GM21423 (cell line): Measurements from ENCODE around the gene GUCY2D.
"Not testable (repeated sequence)": the region's sequence is repeated elsewhere in the genome, so short reads cannot be mapped to it uniquely, and the experiment has no call there.

Experiments
- ATAC-seq: cut with Tn5 transposase; IDR thresholded peaks from one replicate; pipeline ENCODE4 v1.9.1; 2021; ENCODE audit warnings: mild to moderate bottlenecking, moderate library complexity; ENCODE audit not compliant: unreplicated experiment

The GUCY2D gene

GRCh38 chr17:8001976-8002720 lies at the start of gene GUCY2D:
Gene GUCY2D, plus strand, starts transcription at chr17:8002615. Its CDS starts 433 bp downstream, at chr17:8003048.
- ATAC-seq, result no peak

- ATAC-seq, result not testable (repeated sequence)
Measured at GRCh38 chr17:7953266-7953665, 49.1 kb upstream of the GUCY2D start.

DNA sequence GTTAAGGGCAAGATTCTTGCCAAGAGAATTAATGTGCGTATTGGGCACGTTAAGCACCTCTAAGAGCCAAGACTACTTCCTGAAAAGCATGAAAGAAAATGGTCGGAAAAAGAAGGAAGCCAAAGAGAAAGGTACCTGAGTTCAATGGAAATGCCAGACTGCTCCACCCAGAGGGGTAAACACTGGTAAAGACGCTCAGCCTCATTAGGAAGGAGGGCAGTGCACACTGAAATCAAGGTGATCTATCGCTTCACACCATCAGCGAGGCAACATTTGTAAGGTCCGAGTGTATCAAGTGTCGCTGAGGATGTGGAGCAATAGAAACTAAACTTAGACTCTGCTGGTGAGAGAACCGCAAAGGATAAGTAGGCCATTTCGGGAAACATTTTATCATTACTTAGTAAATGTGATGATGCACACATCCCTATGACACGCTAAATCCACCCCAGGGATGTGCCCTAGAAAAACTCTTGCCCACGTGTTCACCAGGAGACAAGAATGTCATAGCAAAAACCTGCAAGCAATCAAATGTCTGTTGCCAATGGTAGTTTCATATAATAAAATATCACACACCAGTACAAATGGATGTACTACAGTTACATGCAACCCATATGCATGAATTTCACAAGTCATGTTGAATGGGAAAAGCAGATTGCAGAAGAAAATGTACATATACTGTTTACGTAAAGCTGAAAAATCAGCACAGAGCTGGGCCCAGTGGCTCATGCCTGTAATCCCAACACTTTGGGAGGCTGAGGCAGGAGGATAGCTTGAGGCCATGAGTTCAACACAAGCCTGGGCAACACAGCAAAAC lies 46.8 kb upstream of the GUCY2D start:
- ATAC-seq, result no peak

DNA sequence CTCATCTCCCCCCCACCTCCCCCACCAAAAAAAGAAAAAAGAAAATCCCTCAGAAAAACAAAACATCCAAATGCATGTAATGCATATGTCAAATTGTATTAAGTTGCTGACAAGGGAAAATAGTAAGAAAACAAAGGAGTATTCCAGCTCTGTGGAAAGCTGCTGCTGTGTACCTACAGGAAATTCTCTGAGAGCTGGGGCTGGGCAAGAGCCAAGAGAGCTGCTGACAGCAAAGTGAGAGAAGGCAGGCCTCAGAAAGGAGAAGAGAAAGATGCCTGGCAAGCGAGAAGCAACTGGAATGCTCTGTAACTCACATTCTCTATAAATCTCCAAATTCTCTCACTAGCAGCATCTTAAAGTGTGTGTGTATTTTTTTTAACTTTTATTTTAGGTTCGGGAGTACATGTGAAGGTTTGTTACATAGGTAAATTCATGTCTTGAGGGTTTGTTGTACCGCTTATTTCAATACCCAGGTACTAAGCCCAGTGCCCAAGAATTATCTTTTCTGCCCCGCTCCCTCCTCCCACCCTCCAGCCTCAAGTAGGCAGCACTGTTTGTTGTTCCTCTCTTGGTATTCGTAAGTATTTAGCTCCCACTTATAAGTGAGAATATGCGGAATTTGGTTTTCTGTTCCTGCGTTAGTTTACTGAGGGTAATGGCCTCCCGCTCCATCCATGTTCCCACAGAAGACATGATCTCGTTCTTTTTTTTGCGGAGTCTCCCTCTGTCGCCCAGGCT lies 46.0 kb upstream of the GUCY2D start:
- no peak for ATAC-seq

DNA sequence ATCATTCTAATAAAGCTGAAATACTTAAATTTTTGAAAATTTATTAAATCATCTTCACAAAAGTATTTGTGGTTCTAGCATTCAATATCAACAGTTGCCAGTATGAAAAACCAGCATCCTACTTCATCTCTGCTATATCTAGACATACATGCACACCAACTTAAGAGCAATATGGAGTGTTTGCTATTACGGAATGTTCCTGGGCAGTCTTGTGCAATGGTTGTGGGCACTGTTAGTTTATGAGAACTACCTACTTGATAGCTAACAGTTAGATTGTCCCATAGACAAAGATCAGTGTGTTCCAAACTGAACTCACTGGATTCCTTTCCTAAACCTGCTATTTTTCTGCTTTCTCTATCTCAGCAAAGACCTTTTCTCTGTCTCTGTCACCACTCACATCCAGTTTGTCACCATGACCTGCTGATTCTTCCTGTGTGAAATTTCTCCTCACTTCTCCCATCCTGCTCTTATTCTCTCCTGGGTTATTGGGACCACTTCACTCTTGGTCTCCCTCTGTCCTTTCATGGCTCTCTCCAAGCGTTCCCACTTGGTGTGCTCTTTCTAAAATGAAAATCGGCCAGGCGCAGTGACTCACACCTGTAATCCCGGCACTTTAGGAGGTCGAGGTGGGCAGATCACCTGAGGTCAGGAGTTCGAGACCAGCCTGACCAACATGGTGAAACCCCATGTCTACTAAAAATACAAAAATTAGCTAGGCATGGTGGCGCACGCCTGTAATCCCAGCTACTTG lies 42.7 kb upstream of the GUCY2D start:
- no peak for ATAC-seq

DNA sequence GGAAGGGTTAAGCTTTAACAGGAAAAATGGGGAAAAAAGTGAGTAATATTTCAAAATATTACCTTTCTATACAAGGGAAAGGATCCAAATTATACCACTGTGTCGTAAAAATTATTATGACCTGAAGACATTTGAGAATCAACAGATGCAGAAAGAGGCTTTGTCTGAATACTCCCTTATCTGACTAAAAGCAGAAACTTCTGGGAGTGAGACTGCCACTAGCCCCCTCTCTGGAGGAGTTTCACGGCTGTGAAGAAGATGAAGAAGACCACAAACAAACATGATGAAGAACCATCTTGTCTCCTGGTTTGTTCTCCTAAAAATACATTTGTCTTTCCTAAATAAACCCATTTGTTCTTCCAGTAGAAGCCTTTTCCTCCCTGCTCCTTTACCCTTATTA lies 41.0 kb upstream of the GUCY2D start:
- no peak for ATAC-seq

DNA sequence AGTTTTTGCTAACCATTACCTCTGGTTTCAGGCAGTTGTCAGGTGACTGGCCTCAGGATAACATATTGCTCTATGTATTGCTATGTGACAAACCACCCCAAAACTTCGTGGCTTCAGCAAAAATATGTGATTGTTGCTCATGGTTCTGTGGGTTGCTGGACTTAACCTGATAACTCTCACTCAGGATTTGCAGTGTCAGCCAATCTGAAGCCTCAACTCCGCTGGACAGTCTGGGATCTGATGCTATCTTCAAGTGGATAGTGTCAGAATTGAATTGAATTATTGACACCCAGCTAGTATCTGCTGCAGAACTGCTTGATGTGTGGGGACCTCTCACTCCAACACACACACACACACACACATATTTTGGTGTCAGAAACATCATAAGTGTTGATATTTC lies 34.7 kb upstream of the GUCY2D start:
- no peak for ATAC-seq

DNA sequence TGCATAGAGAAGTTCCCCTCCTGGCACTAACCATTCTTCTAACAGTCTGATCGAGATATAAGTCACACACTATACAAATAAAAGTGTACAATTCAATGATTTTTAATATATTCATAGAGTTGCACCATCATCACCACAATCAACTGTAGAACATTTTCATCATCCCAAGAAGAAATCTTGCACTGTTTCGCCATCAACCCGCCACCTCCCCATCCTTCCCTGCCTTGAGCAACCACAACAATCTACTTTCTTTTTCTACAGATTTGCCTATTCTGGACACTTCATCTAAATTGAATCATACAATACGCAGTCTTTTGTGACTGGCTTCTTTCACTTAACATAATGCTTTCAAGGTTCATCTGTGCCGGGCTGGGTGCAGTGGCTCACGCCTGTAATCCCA lies 33.0 kb upstream of the GUCY2D start:
- no peak for ATAC-seq

GRCh38 chr17:7971651-7972050 lies 30.8 kb upstream of the GUCY2D start:
- no peak for ATAC-seq

- ATAC-seq, result no peak
Measured at GRCh38 chr17:7972131-7972785, 30.2 kb upstream of the GUCY2D start.

DNA sequence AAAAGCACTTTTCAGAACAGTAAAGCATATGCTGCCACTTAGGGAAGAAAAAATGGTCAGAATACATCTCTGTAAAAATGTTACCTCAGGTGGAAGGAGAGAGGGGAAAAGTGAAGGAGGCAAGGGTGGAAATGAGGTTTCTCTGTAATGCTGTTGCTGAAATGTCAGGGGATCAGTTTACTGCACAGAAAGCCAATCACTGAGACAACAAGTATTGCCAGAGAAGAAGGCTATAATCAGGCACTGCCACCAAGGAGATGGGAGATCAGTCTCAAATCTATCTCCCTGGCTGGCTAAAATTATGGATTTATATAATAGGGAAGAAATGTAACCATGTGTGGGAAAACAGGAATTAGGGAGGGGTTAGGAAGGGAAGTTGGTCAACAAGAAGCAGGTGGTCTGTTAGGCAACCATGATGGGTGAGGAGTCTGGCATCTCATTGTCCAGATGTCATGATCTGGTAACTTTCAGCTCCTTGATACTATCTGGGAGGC lies 27.7 kb upstream of the GUCY2D start:
- ATAC-seq, result no peak

DNA sequence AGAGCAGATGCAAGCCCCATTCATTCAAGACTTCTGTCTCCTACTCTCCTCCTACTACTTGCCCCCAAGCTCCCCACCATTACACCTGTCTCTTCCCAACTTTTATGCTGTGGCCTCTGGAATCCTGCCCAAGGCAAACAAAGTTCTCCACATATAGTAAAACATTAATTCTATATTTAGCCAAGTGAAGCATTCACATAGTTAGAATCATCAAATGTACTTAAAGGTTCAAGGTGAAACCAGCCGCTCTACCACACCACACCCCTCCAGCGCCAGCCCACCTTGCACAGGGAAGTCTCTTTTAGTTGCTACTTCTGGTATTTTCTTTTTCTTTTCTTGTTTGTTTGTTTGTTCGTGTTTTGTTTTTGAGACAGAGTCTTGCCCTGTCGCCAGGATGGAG lies 25.4 kb upstream of the GUCY2D start:
- no peak for ATAC-seq

- no peak for ATAC-seq
Measured at GRCh38 chr17:7977805-7978204, 24.6 kb upstream of the GUCY2D start.

GRCh38 chr17:7982173-7982572 lies 20.2 kb upstream of the GUCY2D start:
- ATAC-seq, result no peak

- ATAC-seq, result no peak
Measured at GRCh38 chr17:7982666-7983065, 19.7 kb upstream of the GUCY2D start.

DNA sequence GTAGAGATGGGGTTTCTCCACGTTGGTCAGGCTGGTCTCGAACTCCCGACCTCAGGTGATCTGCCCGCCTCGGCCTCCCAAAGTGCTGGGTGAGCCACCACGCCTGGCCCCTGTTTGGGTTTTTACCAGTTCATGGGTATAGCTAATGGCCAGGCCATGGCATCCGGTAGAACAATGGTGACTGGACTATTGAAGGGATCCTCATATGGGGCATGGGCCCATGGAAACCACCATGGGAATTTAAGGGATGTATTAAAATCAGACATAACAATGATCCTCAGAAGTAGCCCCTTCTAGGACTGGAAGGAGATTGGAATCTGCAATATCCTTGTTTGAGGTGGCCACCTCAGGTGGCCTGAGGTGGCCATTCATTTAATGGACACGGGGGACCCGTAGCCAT lies 17.5 kb upstream of the GUCY2D start:
- no peak for ATAC-seq

DNA sequence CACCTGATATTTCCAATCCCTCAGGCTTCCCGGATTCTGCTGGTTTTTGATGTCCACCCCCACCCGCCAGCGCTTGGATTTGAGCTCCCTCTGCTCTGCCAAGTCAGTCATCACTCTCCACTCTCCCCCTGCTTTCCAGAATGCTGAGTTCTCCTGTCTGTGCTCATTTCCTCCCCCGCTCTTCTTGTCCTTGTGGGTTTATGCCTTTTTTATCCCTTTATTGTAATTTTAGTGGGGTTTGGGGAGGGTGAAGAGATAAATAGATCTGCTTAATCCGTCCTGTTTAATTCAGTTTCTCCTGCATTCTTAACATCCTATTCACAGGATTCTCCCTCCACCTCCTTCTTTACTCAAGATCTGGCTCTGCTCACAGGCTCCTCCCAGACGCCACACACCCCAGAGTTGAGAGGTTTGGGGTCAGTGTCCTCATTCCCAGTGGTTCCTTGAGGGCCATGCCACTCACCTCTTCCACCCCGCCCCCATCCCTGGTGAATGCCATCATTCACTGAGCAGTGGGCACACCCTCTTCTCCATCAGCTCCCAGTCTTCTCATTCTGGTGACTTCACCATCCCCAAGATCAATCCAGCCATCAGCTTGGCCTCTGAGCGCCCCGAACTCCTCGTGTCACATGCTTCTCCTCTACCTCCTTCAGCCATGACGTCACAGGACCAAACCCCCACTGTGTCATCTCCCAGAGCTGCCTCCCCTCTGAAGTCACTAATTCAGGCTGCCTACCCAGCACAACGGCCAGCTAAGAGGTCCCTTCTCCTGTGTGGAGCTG lies 15.1 kb upstream of the GUCY2D start:
- ATAC-seq, result no peak

DNA sequence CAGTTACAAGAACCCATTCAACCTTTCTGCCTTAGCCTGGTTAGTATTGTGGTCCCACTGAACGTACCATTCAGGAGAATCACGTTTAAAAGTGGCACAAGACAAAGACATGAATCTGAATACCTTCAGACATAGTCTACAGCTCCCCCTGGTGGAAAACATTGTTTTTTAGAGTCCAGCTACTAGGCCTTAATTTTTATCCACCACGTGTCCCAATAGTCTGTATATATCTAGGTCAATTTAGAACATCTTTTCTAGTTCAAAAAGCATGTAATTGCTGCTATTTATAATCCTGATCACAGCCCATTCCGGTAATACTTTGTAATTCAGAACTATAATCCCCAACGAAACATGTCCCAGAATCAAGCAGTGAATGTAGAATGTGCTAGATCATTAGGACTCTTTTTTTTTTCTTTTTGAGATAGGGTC lies 13.7 kb upstream of the GUCY2D start:
- ATAC-seq, result no peak
